ENCODE data around the gene ADD1. TPM values are rescaled to one million over a fixed set of nuclear protein-coding genes. Genes with fewer than 3 reads are reported as not detected.

Gene ADD1
- total and polyA plus RNA-seq, 8 donors: 70.9 to 160 (median 92.0) TPM

DNA sequence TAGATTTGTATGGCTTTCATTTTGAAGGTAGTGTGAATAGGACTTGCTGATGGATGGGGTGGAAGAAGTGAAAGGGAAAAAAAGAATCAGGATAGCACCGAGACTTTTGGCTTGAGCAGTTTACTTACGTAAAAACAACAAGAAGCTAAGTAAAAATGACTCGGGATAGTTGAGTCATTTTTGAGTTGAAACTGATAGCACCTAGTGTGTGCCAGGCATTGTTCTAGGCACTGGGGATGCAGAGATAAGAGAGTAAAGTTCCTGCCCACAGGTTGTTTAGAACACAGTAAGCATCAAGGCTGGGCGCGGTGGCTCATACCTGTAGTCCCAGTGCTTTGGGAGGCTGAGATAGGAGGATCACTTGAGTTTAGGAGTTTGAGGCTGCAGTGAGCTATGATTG lies 34.7 kb downstream of the ADD1 start:
- Histone ChIP-seq H3K4me1 (peaks cover 0 to 8% (median 0%) of the 10 kb centered on the region in 3 donors), H3K9me3 (no peaks in the 10 kb centered on the region), H3K27me3 (no peaks in the 10 kb centered on the region), H3K27ac (no peak overlapping the region), H3K36me3 (peaks cover 0 to 12% (median 8%) of the 10 kb centered on the region in 3 donors), H3K4me3 (no peak overlapping the region)
- FAIRE-seq (no peak), ATAC-seq (no peak), DNase-seq (no peak)
- intact Hi-C loops (cut with DNase I): no loop called here
- 89 to 90% methylated on average over 5 of the region's 5 CpGs for WGBS, 2 donors
- TF ChIP-seq, protein P1, sequence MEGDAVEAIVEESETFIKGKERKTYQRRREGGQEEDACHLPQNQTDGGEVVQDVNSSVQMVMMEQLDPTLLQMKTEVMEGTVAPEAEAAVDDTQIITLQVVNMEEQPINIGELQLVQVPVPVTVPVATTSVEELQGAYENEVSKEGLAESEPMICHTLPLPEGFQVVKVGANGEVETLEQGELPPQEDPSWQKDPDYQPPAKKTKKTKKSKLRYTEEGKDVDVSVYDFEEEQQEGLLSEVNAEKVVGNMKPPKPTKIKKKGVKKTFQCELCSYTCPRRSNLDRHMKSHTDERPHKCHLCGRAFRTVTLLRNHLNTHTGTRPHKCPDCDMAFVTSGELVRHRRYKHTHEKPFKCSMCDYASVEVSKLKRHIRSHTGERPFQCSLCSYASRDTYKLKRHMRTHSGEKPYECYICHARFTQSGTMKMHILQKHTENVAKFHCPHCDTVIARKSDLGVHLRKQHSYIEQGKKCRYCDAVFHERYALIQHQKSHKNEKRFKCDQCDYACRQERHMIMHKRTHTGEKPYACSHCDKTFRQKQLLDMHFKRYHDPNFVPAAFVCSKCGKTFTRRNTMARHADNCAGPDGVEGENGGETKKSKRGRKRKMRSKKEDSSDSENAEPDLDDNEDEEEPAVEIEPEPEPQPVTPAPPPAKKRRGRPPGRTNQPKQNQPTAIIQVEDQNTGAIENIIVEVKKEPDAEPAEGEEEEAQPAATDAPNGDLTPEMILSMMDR (IDR thresholded peaks at IDR 0.05): no peak

DNA sequence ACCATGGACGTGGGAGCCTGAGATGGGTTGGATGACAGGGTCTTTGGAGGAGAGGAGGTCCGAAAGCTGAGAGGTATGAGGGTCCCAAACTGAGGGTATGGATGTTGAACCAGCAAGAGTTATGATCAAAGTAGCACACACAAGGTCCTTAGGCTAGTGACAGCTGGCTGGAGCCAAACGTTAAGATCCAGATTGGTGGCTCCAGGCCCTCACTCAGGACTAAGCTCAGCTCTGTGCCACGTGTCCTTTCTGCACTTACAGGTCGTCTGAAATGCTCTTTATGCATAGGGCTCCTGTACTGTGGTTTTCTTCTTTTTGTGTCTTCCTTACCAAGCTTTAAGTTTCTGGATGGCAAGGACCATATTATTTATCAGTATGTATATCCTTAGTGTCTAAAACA lies 35.4 kb downstream of the ADD1 start:
- peaks cover 0 to under 1% (median 0%) of the 10 kb centered on the region in 3 donors for H3K4me1 ChIP-seq
- intact Hi-C loops (cut with DNase I): no loop called here
- no peak for ATAC-seq
- no peak for FAIRE-seq
- no peak overlapping the region for H3K27ac ChIP-seq
- TF ChIP-seq, protein P1 (IDR thresholded peaks at IDR 0.05): no peak
- H3K36me3 ChIP-seq: peaks cover 0 to 12% (median 8%) of the 10 kb centered on the region in 3 donors
- no peaks in the 10 kb centered on the region for H3K9me3 ChIP-seq
- H3K27me3 ChIP-seq: no peaks in the 10 kb centered on the region
- 75 to 77% methylated on average over 5 of the region's 5 CpGs for WGBS, 2 donors
- DNase-seq: no peak
- H3K4me3 ChIP-seq: no peak overlapping the region

DNA sequence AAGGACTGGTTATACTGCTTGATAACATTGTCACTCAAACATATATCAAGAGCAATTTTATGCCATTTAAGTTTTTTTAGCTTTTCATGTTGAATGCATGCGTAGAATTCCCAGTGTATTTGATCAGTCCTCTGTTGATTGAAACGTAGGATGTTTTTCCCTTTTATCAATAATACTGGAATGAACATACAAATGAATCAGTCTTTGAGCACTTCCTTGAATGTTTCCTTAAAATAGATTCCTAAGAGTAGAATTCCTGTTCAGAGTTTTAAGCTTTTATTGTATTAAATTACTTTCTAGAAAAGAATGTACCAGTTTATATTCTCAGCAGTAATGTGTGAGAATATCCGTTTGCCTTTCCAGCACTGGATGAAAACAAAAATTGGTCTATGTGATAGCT lies 37.8 kb downstream of the ADD1 start:
- H3K27me3 ChIP-seq: no peaks in the 10 kb centered on the region
- 69 to 78% methylated on average over 3 of the region's 3 CpGs for WGBS, 2 donors
- no peak overlapping the region for H3K4me3 ChIP-seq
- no peaks in the 10 kb centered on the region for H3K4me1 ChIP-seq
- FAIRE-seq: no peak
- DNase-seq: no peak
- H3K9me3 ChIP-seq: no peaks in the 10 kb centered on the region
- intact Hi-C loops (cut with DNase I): no loop called here
- no peak overlapping the region for H3K27ac ChIP-seq
- no peak for ATAC-seq
- TF ChIP-seq, protein P1 (IDR thresholded peaks at IDR 0.05): no peak
- H3K36me3 ChIP-seq: peaks cover 0 to 24% (median 16%) of the 10 kb centered on the region in 3 donors

DNA sequence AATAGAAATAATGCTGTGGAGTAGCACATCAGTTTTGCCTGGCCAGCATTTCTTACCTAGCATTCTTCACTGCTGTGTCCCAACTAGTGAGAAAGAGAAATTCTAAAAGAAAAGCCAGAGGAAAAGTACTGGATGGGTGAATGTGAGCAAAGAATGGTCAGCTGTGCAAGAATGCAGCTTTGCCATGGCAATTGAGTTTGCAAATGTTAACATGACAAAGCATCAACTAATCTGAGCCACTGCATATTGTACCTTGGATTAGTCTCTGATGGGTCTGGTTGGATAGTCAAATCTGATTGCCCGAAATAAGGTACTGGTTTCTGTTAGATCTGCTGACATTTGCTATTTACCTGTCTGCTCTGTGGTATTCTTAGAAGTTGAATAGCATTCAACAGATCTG lies 38.7 kb downstream of the ADD1 start:
- 92 to 94% methylated on average over 1 of the region's 1 CpG for WGBS, 2 donors
- intact Hi-C loops (cut with DNase I): no loop called here
- Histone ChIP-seq H3K9me3 (no peaks in the 10 kb centered on the region), H3K4me1 (no peaks in the 10 kb centered on the region), H3K36me3 (peaks cover 0 to 30% (median 17%) of the 10 kb centered on the region in 3 donors), H3K4me3 (no peak overlapping the region), H3K27me3 (no peaks in the 10 kb centered on the region), H3K27ac (no peak overlapping the region)
- no peak for DNase-seq
- TF ChIP-seq, protein P1 (IDR thresholded peaks at IDR 0.05): no peak
- no peak for ATAC-seq
- no peak for FAIRE-seq

DNA sequence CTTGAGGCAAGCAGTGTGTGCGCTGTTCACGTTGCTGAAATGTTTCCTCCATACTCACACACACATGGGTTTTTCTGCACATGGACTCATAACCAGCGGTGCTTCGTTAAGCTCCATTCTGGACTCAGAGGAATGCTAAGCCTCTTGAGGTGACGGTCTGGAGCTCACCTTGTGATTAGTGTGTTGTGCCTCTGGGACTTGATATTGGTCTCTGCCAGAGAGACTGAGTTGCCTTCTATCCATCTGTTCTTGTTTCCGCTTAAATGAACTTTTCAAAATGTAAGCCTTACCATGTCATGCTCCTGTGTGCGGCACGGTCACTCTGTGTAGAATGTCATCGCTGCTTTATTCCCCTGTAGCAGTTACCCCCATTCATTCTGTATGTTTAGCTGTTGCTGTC lies 42.5 kb downstream of the ADD1 start:
- Histone ChIP-seq H3K4me1 (no peaks in the 10 kb centered on the region), H3K4me3 (no peak overlapping the region), H3K27me3 (no peaks in the 10 kb centered on the region), H3K36me3 (peaks cover 0 to 30% (median 17%) of the 10 kb centered on the region in 3 donors), H3K9me3 (no peaks in the 10 kb centered on the region), H3K27ac (no peak overlapping the region)
- peak in 2 of 4 donors; percentile 18 to 34 for ATAC-seq
- intact Hi-C loops (cut with DNase I): no loop called here
- no peak for DNase-seq
- TF ChIP-seq, protein P1 (IDR thresholded peaks at IDR 0.05): no peak
- FAIRE-seq: no peak
- WGBS, 2 donors: 94 to 95% methylated on average over 9 of the region's 9 CpGs
